ENCODE results near the gene LCP2.

The LCP2 gene

DNA sequence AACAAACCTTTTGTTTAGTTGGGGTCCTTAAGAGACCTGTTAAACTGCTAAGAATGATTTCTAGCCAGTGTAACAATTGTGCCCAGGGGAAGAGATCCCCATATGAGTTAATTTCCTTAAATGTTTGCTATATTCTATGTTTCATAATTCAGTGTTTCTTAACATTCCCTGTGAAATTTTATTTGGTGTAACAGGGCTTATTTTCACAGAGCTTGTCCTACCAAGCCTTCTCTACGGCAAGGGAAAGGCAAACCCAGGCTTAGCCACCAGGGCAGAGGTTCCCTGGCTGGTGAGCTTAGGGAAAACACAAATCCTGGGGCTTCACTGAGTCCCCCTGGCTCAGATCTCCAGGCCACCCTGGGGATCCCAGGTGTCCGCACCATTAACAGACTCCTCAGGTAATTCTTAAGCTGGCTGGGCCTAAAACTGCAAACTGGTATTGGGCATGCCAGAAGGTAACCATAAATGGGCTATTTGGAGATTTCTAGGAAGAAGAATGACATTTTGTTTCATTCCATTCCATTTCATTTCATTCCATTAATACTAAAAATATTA lies 17.0 kb upstream of the LCP2 start:
- no peak for DNase-seq

- no peak for DNase-seq
Observed at GRCh38 chr5:170313816-170314215, 16.2 kb upstream of the LCP2 start.

DNA sequence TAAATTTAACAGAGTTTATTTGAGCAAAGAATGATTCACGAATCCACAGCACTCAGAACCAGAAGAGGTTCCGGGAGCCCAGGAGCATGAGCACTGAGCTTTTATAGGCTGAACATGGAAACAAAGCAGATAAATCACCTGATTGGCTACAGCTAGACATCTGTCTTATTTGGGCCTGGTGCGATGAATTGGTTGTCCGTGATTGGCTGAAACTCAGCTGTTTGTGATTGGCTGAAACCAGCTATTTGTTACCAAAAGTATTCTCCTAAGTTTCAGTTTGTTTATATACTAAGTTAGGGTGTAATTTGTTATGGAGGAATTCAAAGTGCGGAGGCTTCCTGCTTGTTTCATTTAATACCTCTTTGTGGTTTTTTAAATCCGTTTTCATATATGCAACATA lies 15.8 kb upstream of the LCP2 start:
- DNase-seq: no peak

DNA sequence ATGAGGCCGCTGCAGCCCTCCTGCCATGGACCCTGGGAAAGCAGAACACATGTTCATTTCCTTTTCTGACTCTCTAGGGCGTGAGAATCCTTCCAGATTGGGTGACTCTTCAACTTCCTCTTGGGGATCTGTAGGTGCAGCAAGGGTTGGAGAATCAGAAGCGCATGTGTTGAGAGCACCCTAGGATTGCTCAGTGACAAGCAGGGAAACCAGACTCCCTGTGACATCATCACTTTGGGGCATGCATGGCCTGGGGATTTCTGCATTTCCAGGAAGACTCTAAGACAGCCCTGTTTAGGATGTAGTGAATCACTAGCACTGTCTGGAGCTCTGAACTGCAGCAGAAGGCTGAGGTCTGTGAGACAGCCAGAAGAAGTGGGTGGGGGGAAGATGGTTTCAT lies 15.1 kb upstream of the LCP2 start:
- peak in 2 of 14 donors; percentile 32 to 38 for DNase-seq

- no peak for DNase-seq
Observed at GRCh38 chr5:170312301-170312595, 14.7 kb upstream of the LCP2 start.

GRCh38 chr5:170311511-170312300 lies 14.1 kb upstream of the LCP2 start:
- DNase-seq: no peak

DNA sequence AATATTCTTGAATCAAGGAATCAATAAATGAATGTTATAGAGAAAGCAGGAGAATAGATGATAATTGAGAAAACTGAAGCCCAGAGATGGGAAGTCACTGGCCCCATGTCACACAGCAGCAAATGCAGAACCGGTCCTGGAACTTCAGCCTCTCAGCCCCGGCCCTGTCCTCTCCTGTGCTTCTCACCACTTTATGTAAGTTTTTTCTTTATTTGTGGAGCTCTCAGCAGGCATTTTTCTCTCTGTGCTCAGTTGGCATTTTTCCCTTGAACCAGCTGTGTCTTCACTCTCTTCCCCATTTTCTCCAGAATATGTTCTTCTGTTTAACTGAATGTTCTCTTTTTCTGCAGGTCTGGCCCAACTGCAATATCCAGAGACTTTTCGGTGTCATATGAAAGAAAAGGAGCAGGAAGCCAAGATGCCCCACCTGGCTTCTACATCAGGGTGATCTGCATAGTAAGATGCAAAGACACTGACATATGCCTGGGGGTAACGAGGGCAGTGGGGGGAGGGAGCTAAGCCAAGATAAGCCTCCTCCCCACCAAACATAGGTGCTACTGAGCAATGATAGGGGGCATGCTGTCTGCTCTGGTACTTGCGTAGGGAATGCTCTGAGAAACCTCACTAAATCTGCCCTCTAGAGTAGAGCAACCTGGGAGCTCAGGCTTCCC lies 12.8 kb upstream of the LCP2 start:
- DNase-seq: no peak

- no peak for DNase-seq
Observed at GRCh38 chr5:170308686-170309085, 11.1 kb upstream of the LCP2 start.

GRCh38 chr5:170307575-170308465 lies 10.2 kb upstream of the LCP2 start:
- peak in 3 of 14 donors; percentile 18 to 57 (median 51) for DNase-seq

DNA sequence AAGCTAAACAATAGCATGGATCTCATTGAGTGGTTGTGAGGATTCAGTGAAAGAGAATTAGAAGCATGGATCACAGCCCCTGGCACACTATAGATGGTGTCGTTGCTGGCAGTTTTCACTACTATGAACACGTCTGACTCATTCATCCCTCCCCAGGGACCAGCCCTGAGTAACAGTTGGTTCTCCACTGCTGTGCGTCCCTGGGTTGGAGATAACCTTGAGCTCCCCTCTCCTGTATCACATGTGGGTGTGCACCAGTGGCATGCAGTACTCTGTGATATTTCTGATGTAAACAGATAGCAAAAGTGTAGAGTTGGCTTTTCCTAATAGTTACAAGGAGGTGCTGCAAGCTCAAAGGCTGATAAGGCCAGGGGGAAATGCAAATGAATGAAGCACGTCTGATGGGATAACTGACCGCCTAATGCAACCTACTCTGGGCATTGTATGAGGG lies 8.8 kb upstream of the LCP2 start:
- DNase-seq: no peak

DNA sequence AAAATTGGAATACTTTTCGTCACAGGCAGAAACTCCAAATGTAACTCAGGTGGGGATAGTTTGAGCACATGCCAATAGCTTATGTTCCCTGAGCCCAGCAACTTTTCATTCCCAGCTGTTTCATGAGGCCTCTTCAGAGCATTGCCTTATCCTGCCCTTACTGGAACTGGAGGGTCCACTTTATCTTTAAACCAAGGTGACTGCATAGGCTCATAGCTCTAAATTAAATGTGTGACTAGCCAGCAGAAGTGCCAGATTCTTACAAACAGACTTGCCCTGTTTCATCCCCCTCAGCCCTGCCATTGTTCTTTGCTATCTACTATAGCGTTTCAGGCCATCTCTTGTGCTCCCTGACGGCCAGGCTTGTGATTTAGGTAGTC lies 8.1 kb upstream of the LCP2 start:
- DNase-seq: no peak

GRCh38 chr5:170305016-170305645 lies 7.6 kb upstream of the LCP2 start:
- DNase-seq: no peak

GRCh38 chr5:170303549-170303948 lies 6.0 kb upstream of the LCP2 start:
- no peak for DNase-seq

DNA sequence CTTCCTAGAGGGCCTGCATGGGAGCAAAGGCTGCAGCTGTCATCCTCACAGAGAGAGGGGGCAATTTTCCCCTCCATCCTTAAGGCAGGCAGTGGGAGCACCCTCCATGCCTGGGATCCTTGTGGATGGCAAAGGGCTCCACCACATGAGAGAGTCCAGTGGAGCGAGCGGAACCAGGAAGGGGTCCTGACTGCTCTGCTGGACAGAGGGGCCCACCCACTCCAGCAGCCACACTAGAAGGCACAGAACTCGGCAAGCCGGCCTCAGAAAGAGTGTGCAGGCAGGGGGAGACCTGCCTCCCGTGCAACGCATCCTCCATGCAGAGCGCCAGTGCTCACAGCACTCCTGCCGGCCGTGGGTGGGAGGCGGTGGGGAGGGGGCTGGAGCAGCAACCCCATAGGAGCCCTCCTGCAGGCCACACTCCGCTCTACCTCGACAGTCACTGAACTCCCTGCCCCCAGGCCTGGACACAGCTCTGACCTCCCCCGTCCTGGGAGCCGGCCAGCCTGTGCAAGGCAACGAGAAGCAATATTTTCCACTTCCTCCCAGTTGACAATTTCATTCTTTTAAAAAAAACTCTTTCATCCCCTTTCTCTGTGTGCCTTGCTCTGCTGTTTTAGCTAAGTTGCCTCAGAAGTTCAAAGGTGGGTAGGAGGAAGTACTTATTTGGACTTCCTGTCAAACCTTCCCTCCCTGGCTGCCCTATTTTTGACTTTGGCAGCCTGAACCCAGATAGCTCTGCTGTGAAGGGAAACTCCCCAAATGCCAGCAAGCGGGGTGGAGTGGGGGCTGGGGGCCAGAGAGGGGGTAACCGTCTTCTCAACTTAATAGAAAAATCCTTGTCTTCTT lies 5.3 kb upstream of the LCP2 start:
- DNase-seq: peak in 2 of 14 donors; percentile 28 to 52

DNA sequence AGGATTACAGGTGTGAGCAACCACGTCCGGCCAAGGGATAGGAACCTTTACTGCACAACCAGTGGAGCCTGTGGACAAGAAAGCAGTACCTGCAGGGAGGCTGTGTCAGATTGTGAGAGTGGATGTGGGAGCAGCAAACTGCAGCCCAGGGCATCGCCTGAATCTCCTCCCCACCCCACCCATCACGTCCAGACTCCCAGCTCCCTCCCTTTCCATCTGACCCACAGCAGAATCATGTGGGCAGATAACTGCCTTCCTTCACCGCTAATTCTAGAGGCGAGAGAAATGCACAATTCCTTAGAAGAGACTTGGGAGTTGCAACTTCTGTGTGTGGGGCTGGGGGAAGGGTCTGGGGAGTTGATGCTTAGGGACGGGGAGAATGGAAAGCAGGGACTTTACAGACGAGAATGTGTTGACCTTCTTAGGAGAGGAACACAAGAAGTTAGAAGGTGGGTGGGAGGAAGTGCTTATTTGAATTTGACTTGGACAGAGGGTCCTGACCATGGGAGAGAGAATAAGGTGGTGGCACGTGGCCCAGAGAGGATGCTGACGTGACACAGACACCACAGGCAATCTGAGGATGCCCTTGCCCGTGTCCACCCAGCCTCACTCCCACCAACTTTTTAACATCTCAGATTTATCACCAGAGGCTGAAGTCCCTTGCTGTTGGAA lies 4.5 kb upstream of the LCP2 start:
- no peak for DNase-seq

- no peak for DNase-seq
Observed at GRCh38 chr5:170301149-170301548, 3.6 kb upstream of the LCP2 start.

GRCh38 chr5:170300361-170301013 lies 2.9 kb upstream of the LCP2 start:
- DNase-seq: peak in 5 of 14 donors; percentile 14 to 39 (median 18)

DNA sequence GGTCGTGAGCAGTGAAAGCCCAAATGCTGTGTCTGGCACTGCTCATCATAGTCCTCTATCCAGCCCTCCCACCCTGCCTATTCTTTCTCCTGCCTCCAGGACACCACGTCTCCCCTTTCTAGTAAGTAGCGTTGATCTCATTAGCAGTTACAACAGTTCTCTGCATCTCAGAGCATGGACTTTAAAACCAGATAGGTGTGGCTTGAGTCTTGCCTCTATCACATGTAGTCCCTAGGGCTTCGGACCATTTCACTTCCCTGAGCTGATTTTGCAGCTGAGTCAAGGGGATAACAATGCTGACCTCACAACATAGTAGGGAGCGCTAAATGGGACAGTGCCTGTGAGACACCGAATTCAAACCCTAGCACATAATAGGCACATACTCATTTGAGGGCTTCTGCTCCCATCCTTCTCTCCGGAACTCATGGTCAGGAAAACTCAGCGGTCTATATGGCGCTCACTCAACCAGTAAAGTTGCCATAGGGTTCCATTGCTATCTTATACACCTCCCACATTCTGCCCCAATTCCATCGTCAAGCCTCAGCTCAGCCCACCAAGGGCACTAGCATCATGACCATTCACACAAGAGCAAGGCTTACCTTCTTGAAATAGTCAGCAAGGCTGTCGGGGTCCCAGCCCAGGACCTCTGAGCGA lies 515 bp downstream of the LCP2 start:
- DNase-seq: no peak

DNA sequence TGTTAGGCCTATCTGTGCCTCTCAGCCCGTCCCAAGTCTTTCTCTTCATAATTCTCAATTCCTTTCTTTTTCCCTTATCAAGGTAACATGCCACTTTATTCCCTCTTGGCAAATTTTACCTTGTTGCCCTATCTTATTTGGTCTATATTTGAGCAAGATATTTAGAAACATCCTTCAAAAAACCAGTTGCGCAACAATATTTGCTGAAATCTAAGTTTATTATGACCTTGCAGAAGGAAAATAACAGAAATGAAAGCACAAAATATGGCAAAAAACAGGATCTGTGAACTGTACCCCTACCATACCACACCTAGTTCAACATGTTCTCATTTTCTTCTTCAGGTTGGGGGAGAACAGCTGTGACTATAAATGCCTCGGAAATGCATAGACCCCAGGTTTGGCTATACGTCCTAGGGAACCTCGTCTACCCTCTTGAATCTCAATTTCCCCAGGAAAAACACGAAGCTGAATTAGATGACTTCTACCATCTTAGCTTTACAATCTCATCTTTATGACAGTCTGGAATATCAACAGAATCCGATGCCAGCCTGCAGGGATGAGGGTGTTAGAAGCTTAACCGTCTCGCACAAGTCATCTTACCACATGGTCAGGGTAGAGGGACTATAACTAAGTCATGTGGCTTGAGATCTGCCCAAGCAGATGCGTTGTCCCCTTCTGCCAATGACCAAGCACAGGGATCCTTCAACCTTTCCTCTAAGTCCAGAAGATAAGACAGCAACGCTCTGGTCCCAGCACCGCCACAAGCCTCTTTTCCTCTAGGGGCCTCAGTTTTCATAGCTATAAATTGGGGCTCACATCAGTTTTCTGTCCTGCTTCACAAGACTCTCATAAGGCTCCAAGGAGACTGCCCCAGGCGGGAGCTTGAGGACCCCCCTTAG lies 1.3 kb downstream of the LCP2 start:
- no peak for DNase-seq

Measured in C1 segment of cervical spinal cord (tissue), 14 donors.